Right lobe of liver (tissue), 6 donors: ENCODE data around the gene ALDH3B1. TPM values are rescaled to one million over a fixed set of nuclear protein-coding genes. Genes with fewer than 3 reads are reported as not detected.
A peak's percentile ranks its signal among the peaks of the same experiment; 100 is the strongest.

Experiments
- ATAC-seq, 4 donors: fragments of 200-7000 bp; cut with Tn5 transposase; one replicate each; pipeline ENCODE4 v1.9.1; 2020; ENCODE audit warnings: mild to moderate bottlenecking in 4 of 4, moderate library complexity in 4 of 4
- DNase-seq, 3 donors: peaks; one replicate each; pipeline ENCODE4 v3.0.0-alpha.2; 2020
- H3K27ac ChIP-seq, 3 donors: fragments of 200-600 bp; one replicate each; pipeline ENCODE4 v1.8.0; 2022
- H3K27me3 ChIP-seq, 2 donors: fragments of 200-600 bp; one replicate each; pipeline ENCODE4 v1.8.0; 2022
- H3K36me3 ChIP-seq, 4 donors: fragments of 200-600 bp; sonication (generic) in 1 of 4; one replicate each; pipeline versions ENCODE4 v1.5.1 to v1.8.0; 2017 to 2022; ENCODE audit warnings: control low read depth in 1 of 4
- H3K4me1 ChIP-seq, 4 donors: fragments of 200-600 bp; sonication (generic) in 1 of 4; one replicate each; pipeline versions ENCODE4 v1.5.1 to v1.8.0; 2017 to 2022; ENCODE audit warnings: control low read depth in 1 of 4
- H3K4me3 ChIP-seq, 3 donors: fragments of 200-600 bp; one replicate each; pipeline ENCODE4 v1.8.0; 2022
- H3K9me3 ChIP-seq, 4 donors: fragments of 200-600 bp; sonication (generic) in 1 of 4; one replicate each; pipeline versions ENCODE4 v1.5.1 to v1.8.0; 2017 to 2022; ENCODE audit warnings: control low read depth in 1 of 4
- POLR2A ChIP-seq: fragments of 450-650 bp; IDR thresholded peaks from one replicate; pipeline ENCODE4 v1.6.1; 2017; ENCODE audit warnings: antibody characterized with exemption, mild to moderate bottlenecking
- WGBS: methylation state at CpG from one replicate; pipeline ENCODE4 v1.1.6; 2018; ENCODE audit warnings: low coverage, low lambda C conversion rate; ENCODE audit not compliant: insufficient coverage; ENCODE audit errors: missing lambda C conversion rate; 5-methylcytosine and 5-hydroxymethylcytosine counted together
- intact Hi-C, 2 donors: fragments of 100-400 bp; cut with DNase I; formaldehyde crosslinking; loops; one replicate each; pipeline versions ENCODE4 v1.11.2 to v1.14.1; 2022
- total RNA-seq, 6 experiments: library from RNA; depleted of rRNA in 2 of 6; stranded (reverse); fragments of >200 nt in 2 of 6; fragmentation: NEBNext Ultra II Directional in 3 of 6; extraction: Animal tissue kit (Norgen Biotek cat#: 25700) in 3 of 6; gene quantifications; one replicate each; pipeline versions ENCODE4 v1.1.0 to v1.2.4, GENCODE V29; 2016 to 2023
- TF ChIP-seq, protein P1 (sequence below), 4 donors: fragments of 200-600 bp in 3 of 4; fragments of 450-650 bp in 1 of 4; IDR thresholded peaks; one replicate each; pipeline versions ENCODE4 v1.5.1 to v1.8.0; 2016 to 2022; ENCODE audit warnings: antibody characterized with exemption in 4 of 4, mild to moderate bottlenecking in 2 of 4
- donor health status: DM: no; HTN: yes; CAD: no.
- donor health status: DM: no; HTN: no; CAD: no.
- donor health status: DM: no; HTN: no; CAD: no.
- donor health status: DM: no; HTN: yes; CAD: no.
- donor health status: DM: no; HTN: yes; CAD: no.

ALDH3B1 gene
- total RNA-seq, 6 experiments from 2014 or later: 2.3 to 7.4 (median 4.4) TPM

DNA sequence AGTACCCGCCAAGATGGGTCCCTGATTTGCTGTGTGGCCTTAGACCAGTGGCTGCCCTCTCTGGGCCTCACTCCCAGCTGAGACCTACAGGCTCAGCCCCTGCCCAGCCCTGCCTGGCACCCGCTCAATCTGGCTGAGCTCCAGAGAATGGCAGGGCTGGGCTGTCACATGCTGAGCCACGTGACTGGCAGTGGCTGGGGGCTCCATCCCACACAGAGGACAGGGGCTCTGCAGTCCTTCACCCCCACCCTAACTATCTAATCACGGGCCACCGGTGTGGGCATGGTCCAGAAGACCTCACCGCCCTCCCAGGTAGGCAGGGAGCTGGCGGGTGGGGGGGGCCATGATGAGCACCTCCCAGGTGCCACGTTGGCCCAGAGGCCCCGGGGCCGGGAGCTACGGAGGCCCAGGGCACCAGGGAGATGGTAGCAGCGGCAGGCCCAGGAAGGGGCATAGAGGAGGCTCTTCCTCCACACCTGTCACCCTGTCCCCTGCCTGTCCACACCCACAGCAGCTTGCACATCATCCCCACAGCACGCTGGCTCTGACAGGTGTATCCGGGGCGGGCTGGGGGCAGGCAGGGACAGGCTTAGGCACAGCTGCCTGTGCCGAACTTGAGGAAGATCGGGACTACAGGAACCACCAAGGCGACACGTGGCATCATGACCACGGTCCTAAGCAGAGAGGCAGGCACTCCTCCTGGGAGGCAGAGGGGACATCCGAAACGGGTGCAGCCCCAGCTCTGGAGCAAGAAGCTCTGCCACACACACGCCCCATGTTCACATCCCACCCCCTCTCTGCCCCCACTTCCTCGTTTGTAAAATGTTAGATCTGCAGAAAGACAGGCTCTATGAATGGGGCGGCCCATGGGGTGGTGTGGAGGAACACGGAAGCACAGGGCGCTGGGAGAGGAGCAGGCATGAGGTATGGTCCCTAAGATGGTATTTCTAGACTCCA, 1.5 kb upstream of the ALDH3B1 start:
- no peaks in the 10 kb centered on the region for H3K36me3 ChIP-seq
- H3K4me1 ChIP-seq: peaks cover 0 to 17% (median 7%) of the 10 kb centered on the region in 4 donors
- ATAC-seq: no peak
- H3K9me3 ChIP-seq: no peaks in the 10 kb centered on the region
- 38% methylated on average over 2 of the region's 27 CpGs for WGBS
- peak in 2 of 3 donors; percentile 46 to 68 for DNase-seq
- no peaks in the 10 kb centered on the region for H3K27me3 ChIP-seq
- intact Hi-C loops: no loop called here
- TF ChIP-seq, protein P1, sequence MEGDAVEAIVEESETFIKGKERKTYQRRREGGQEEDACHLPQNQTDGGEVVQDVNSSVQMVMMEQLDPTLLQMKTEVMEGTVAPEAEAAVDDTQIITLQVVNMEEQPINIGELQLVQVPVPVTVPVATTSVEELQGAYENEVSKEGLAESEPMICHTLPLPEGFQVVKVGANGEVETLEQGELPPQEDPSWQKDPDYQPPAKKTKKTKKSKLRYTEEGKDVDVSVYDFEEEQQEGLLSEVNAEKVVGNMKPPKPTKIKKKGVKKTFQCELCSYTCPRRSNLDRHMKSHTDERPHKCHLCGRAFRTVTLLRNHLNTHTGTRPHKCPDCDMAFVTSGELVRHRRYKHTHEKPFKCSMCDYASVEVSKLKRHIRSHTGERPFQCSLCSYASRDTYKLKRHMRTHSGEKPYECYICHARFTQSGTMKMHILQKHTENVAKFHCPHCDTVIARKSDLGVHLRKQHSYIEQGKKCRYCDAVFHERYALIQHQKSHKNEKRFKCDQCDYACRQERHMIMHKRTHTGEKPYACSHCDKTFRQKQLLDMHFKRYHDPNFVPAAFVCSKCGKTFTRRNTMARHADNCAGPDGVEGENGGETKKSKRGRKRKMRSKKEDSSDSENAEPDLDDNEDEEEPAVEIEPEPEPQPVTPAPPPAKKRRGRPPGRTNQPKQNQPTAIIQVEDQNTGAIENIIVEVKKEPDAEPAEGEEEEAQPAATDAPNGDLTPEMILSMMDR (IDR thresholded peaks at IDR 0.05): no peak
- TF ChIP-seq POLR2A: no peak
- peak overlapping the region in 1 of 3 donors; percentile 69 for H3K27ac ChIP-seq
- H3K4me3 ChIP-seq: no peak overlapping the region

- peak overlapping the region; percentile 56 to 83 (median 69) for H3K27ac ChIP-seq
- peak overlapping the region in 2 of 3 donors; percentile 28 to 33 for H3K4me3 ChIP-seq
- peaks cover 0 to 17% (median 6%) of the 10 kb centered on the region in 4 donors for H3K4me1 ChIP-seq
- intact Hi-C loops: no loop called here
- WGBS: 46% methylated on average over 9 of the region's 12 CpGs
- H3K36me3 ChIP-seq: no peaks in the 10 kb centered on the region
- TF ChIP-seq, protein P1 (IDR thresholded peaks at IDR 0.05): peak in 1 of 4 donors; percentile 21
- no peak for TF ChIP-seq POLR2A
- ATAC-seq (no peak), DNase-seq (peak in 1 of 3 donors; percentile 24)
- no peaks in the 10 kb centered on the region for H3K9me3 ChIP-seq
- no peaks in the 10 kb centered on the region for H3K27me3 ChIP-seq
Observed at GRCh38 chr11:68009391-68010089, 587 bp upstream of the ALDH3B1 start.

GRCh38 chr11:68011051-68011943, 1.2 kb downstream of the ALDH3B1 start:
- H3K9me3 ChIP-seq: no peaks in the 10 kb centered on the region
- H3K4me3 ChIP-seq: peak overlapping the region in 1 of 3 donors; percentile 28
- ATAC-seq (no peak), DNase-seq (no peak)
- peak overlapping the region; percentile 56 to 83 (median 69) for H3K27ac ChIP-seq
- no peaks in the 10 kb centered on the region for H3K36me3 ChIP-seq
- intact Hi-C loops: no loop called here
- peaks cover 0 to 17% (median 6%) of the 10 kb centered on the region in 4 donors for H3K4me1 ChIP-seq
- no peak for TF ChIP-seq POLR2A
- TF ChIP-seq, protein P1 (IDR thresholded peaks at IDR 0.05): no peak
- no peaks in the 10 kb centered on the region for H3K27me3 ChIP-seq
- 54% methylated on average over 11 of the region's 16 CpGs for WGBS
